IPS-15b (cell line): Measurements from ENCODE around the gene NCOA5.

Experiments
- H3K27me3 ChIP-seq: one replicate; pipeline ENCODE4 v1.6.1; 2013; ENCODE audit warnings: low read length; ENCODE audit not compliant: control insufficient read depth, insufficient read depth
- H3K36me3 ChIP-seq: one replicate; pipeline ENCODE4 v1.6.1; 2013; ENCODE audit warnings: low read length; ENCODE audit not compliant: control insufficient read depth, insufficient read depth
- H3K4me1 ChIP-seq: one replicate; pipeline ENCODE4 v1.6.1; 2013; ENCODE audit warnings: mild to moderate bottlenecking, low read length; ENCODE audit not compliant: control insufficient read depth, insufficient read depth
- H3K4me3 ChIP-seq: one replicate; pipeline ENCODE4 v1.5.1; 2013; ENCODE audit warnings: low read depth, low read length
- H3K9ac ChIP-seq: one replicate; pipeline ENCODE4 v1.6.1; 2013; ENCODE audit warnings: low read depth, mild to moderate bottlenecking, low read length
- H3K9me3 ChIP-seq: one replicate; pipeline ENCODE4 v1.6.1; 2013; ENCODE audit warnings: mild to moderate bottlenecking, low read length; ENCODE audit not compliant: control insufficient read depth, insufficient read depth

The NCOA5 gene

DNA sequence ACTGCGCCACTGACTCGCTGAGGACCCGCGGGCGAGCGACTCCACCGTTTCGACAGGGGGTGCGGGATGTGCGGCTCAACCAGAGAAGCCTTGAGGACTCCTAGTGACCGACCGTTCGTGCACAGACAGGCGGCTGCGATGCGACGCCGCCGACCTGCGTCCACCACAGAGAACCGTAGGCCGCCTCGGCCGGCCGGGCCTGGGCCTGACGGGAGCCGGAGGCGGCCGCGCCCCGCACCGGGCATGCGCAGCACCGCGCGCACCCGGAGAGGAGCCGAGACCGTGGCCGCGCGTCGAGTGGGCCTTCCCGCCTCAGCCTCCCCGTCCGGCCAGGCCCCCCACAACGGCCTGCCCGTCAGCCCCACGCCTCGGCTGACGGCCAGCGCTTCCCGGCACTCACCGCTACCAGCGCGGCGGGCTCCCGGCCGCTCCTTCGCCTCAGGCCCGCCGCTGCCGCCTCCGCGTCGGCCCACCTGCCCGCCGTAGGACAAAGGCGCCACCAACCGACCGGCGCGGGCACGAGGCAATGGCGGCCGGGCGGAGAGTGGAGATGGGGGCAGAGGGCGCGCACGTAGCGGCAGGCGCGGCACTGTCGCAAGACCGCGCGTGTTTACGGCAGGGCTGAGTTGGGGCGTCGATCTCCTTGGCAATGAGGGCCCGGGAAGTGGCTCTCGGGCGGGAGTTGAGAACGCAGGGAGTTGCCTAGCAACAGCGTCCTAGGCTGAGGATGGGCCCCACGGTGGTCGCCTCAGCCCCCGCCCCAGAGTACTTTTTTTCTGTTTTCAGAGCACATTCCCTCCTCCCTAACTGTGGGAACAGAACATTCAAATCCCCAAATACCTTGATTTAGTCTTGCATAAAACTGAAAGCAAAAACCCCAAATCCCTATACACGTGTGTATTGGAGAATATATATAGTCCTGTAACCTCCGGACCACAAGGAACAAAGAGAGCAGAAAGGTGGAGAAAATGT lies at the start of gene NCOA5:
TSS of gene NCOA5 (minus strand) at position 546 of the 972 bp plus-strand sequence. CDS start 10,538 bp downstream, outside the sequence.
- Histone ChIP-seq H3K9ac (peak within 1 kb of the TSS; percentile 90), H3K4me1 (peaks cover 3% of the 10 kb centered on the region), H3K4me3 (peak within 1 kb of the TSS; percentile 89), H3K27me3 (peaks cover 17% of the 10 kb centered on the region), H3K36me3 (no peaks in the 10 kb centered on the region), H3K9me3 (no peaks in the 10 kb centered on the region)

DNA sequence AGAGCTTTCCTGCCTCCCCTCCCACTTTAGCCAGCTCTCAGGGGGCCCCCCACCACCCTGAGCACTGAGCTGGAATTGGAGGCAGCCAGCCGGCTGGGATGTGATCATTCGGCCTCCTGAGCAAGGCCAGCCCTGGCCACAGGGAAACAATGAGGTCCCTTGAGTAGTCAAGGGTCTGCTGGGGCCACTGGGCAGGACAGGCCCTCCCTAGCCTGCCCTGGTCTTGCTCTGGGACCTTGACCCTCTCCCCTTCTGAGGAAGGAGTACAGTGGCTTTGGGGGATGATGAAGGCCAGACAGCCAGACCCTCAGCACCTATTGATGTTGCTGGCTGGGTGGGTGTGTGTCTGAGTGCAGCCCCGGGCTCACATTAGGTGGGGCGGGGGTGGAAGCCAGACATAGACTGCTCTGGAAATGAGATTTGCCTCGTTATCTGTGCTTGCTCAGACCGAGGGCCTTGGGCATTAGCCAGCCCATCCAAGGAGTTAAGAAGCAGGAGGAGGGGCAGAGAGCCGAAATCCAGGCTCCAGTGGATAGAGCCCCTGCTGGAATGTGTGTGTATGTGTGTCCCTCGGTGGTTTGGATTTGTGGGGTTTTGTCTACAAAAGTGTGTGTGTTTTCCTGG lies 49.6 kb upstream of the NCOA5 start:
- no peak overlapping the region for H3K4me3 ChIP-seq

DNA sequence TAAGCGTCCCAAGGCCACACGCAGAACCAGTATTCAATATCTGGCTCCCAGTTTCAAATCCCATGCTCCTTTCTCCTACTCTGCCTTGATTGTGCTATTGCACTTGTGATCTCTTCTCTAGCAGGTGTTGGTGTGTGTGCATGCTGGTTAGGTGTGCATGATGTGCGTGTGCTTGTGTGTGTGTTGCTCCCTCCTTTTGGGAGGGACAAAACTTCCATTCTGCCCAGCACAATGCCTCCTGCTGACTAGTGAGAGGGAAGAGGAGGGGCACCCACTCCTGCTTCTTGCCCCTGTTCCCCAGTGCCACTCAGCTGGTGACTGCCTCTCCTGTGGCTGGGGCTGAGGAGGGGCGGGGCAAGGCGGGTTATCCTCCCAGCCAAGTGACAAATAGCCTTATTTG lies 48.1 kb upstream of the NCOA5 start:
- H3K9ac ChIP-seq, result no peak overlapping the region
- no peaks in the 10 kb centered on the region for H3K36me3 ChIP-seq
- no peak overlapping the region for H3K4me3 ChIP-seq
- peaks cover 10% of the 10 kb centered on the region for H3K4me1 ChIP-seq
- H3K27me3 ChIP-seq, result peaks cover 2% of the 10 kb centered on the region
- no peaks in the 10 kb centered on the region for H3K9me3 ChIP-seq

More for the DNA sequence above, 49.6 kb upstream of the NCOA5 start:
- H3K36me3 ChIP-seq, result no peaks in the 10 kb centered on the region
- no peaks in the 10 kb centered on the region for H3K9me3 ChIP-seq
- H3K27me3 ChIP-seq, result no peaks in the 10 kb centered on the region
- peak overlapping the region; percentile 16 for H3K9ac ChIP-seq
- H3K4me1 ChIP-seq, result peaks cover 8% of the 10 kb centered on the region

DNA sequence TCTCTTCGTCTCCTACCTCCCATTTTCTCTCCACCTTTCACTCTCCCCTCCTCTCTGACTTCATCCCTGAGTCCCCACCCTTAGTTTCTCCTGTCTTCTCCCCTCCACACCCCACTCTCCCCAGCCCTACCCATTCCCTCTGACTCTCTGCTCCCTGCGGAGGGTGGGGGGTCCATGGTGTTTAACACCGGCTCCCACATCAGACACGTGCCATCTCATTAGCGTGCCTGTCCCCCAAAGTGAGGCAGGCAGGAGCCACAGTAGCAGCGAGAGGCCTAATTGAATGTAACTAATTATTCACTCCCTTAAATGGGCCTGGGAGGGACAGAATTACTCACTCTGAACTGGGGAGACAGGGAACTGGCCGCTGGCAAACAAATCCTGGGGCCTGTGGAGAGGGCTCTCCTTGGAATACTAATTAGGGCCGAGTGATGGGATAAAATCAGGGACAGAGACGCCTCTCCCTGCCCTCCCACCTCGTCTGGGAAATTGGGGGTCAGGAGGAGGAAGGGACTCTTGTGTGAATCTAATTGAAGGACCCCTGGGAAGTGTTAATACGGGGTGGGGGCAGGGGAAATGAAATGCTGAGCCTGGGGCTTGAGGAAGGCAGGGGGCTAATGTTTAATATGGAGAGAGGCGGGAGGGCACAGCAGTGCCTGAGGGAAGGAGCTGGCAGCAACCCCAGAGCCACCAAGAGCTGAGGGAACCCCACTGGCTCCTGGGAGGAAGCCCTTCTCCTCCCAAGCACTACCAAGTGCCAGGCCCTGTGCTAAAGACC lies 46.3 kb upstream of the NCOA5 start:
- Histone ChIP-seq H3K4me3 (no peak overlapping the region), H3K4me1 (peaks cover 10% of the 10 kb centered on the region), H3K27me3 (peaks cover 12% of the 10 kb centered on the region), H3K36me3 (no peaks in the 10 kb centered on the region), H3K9me3 (no peaks in the 10 kb centered on the region), H3K9ac (no peak overlapping the region)

- Histone ChIP-seq H3K4me3 (no peak overlapping the region), H3K9ac (no peak overlapping the region), H3K27me3 (peaks cover 21% of the 10 kb centered on the region), H3K36me3 (no peaks in the 10 kb centered on the region), H3K9me3 (no peaks in the 10 kb centered on the region), H3K4me1 (peaks cover 13% of the 10 kb centered on the region)
These were observed 45.0 kb upstream of the NCOA5 start for GRCh38 chr20:46134716-46135115.

DNA sequence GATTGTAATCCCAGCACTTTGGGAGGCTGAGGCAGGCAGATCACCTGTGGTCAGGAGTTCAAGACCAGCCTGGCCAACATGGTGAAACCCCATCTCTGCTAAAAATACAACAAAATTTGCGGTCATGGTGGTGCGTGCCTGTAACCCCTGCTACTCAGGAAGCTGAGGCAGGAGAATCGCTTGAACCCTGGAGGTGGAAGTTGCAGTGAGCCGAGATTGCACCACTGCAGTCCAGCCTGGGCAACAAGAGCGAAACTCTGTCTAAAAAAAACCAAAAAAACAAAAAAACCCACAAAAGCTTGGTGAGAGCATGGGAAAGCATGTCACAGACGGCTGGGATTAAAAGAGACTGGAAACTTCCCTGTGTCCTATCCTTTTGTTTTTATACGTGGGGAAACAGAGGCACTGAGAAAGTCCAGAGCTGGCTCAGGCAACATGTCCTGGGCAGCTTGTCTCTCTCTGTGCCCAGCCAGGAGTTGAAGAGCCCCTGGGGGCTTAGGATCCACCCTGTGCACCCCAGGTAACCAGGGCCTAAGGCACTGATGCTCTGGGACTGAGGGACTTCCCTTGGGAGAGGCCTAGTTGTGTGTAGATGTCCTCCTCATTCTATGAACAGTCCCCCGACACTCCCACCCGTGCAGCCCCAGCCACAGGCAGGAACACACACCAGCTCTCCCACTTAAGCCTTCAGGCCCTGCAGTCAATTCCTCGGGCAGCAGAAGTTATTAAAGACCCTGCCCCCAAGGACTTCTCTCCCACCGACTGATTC lies 44.3 kb upstream of the NCOA5 start:
- no peaks in the 10 kb centered on the region for H3K36me3 ChIP-seq
- H3K4me1 ChIP-seq, result peaks cover 13% of the 10 kb centered on the region
- no peaks in the 10 kb centered on the region for H3K9me3 ChIP-seq
- H3K4me3 ChIP-seq, result no peak overlapping the region
- H3K9ac ChIP-seq, result no peak overlapping the region
- peaks cover 21% of the 10 kb centered on the region for H3K27me3 ChIP-seq

DNA sequence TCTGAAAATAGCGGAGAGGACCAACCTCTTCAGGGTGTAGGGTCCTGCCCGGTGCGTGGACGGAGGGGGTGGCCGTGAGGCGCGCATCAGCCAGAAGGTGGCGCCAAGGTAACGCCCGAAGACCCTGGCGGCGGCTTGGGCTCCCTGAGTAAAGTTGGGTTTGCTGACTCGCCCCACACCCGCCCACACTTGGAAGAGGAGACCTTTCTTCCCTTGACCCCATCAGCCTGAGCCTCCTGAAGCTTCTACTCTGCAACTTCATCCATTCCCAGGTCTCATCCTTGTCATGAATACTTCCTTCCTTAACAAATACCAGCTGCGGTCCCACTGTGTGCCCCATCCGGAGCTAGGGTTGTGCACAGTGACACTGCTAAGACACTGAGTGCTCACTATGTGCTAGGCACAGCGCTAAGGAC lies 43.0 kb upstream of the NCOA5 start:
- H3K4me1 ChIP-seq, result peaks cover 13% of the 10 kb centered on the region
- no peak overlapping the region for H3K9ac ChIP-seq
- H3K27me3 ChIP-seq, result peaks cover 21% of the 10 kb centered on the region
- H3K9me3 ChIP-seq, result no peaks in the 10 kb centered on the region
- no peaks in the 10 kb centered on the region for H3K36me3 ChIP-seq
- no peak overlapping the region for H3K4me3 ChIP-seq

DNA sequence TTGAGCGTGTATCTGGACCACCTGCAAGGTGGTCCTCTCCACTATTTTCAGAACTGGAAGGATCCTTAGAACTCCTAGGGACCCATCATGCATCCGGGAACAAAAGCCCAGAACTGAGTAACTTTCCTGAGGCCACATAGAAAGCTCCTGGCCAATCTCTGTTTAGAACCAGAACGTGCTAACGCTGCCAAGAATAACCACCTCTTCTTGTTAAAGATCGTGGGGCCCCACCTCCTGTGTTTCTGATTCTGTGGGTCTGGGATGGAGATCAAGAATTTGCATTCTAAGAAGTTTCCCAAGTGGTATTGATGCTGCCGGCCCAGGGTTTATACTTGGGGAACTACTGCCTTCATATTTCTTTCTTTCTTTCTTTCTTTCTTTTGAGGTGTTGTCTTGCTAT lies 41.6 kb upstream of the NCOA5 start:
- Histone ChIP-seq H3K9me3 (no peaks in the 10 kb centered on the region), H3K9ac (no peak overlapping the region), H3K4me3 (no peak overlapping the region), H3K27me3 (peaks cover 21% of the 10 kb centered on the region), H3K4me1 (peaks cover 11% of the 10 kb centered on the region), H3K36me3 (no peaks in the 10 kb centered on the region)

DNA sequence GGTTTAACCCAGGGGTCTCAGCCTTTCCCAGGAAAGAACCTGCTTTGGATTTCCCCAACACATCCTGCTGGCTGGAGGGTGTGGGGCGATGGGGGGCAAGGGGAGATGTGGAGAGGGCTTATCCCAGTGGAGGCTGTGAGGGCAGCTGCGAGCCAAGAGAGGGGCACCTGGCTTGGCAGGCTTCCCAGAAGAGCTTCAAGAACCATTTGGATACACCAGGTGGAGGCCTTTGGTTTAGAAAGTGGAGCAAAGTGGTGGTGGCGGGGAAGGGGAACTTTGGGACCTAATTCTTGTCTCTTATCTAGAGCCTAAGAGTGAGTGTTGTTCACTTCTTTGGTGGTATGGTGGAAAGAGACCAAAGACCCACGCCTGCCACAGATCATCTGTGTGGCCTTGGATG lies 40.8 kb upstream of the NCOA5 start:
- Histone ChIP-seq H3K9me3 (no peaks in the 10 kb centered on the region), H3K36me3 (no peaks in the 10 kb centered on the region), H3K27me3 (peaks cover 21% of the 10 kb centered on the region), H3K9ac (no peak overlapping the region), H3K4me3 (no peak overlapping the region), H3K4me1 (peaks cover 6% of the 10 kb centered on the region)

- Histone ChIP-seq H3K36me3 (no peaks in the 10 kb centered on the region), H3K4me1 (peaks cover 5% of the 10 kb centered on the region), H3K9ac (no peak overlapping the region), H3K27me3 (peaks cover 21% of the 10 kb centered on the region), H3K9me3 (no peaks in the 10 kb centered on the region), H3K4me3 (no peak overlapping the region)
These were observed 40.3 kb upstream of the NCOA5 start for GRCh38 chr20:46129955-46130481.
